ENCODE results near the gene SLC22A14.

DNA sequence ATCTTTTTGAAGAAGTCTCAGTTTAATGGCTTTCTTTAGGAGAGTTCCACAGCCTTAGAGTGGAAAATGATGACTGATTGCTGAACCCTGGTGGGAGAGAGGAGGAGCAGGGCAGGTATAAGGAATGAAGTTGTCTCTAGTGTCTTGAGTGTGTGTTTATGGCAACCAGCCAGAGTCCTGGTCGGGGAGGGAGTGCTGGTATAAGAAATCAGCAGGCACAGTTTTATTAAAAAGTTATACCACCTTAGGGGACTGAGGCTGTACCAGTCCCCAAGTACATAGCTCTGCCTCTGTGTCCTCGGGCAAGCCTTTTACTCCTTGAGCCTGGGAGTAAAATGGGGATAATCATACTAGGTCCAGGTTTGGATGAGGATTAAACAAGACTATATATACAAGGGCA is 29.8 kb downstream of the SLC22A14 start:
- TF ChIP-seq CBFB (CRISPR knock-in tag; IDR thresholded peaks at IDR 0.05; ENCODE audit: low read depth) (no peak), CTCF (IDR thresholded peaks at IDR 0.05) (no peak), ATF1 (CRISPR knock-in tag; IDR thresholded peaks at IDR 0.05) (no peak), ZBTB21 (CRISPR knock-in tag; IDR thresholded peaks at IDR 0.05; ENCODE audit: borderline replicate concordance) (no peak), MXD4 (CRISPR knock-in tag; IDR thresholded peaks at IDR 0.05; ENCODE audit: borderline replicate concordance) (no peak), ELF4 (CRISPR knock-in tag; IDR thresholded peaks at IDR 0.05; ENCODE audit: low read depth) (no peak), TCF7 (CRISPR knock-in tag; IDR thresholded peaks at IDR 0.05; ENCODE audit: low read depth) (no peak), MYBL2 (CRISPR knock-in tag; IDR thresholded peaks at IDR 0.05) (no peak), FOXJ3 (CRISPR knock-in tag; IDR thresholded peaks at IDR 0.05; ENCODE audit: borderline replicate concordance) (no peak), NR1H2 (CRISPR knock-in tag; IDR thresholded peaks at IDR 0.05) (no peak), NR3C1 (CRISPR knock-in tag; conservative IDR thresholded peaks at IDR 0.05; ENCODE audit: low read depth) (no peak)
- TF ChIP-seq, protein P1, sequence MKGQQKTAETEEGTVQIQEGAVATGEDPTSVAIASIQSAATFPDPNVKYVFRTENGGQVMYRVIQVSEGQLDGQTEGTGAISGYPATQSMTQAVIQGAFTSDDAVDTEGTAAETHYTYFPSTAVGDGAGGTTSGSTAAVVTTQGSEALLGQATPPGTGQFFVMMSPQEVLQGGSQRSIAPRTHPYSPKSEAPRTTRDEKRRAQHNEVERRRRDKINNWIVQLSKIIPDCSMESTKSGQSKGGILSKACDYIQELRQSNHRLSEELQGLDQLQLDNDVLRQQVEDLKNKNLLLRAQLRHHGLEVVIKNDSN (CRISPR knock-in tag; IDR thresholded peaks at IDR 0.05), result no peak
- TF ChIP-seq, protein P2, sequence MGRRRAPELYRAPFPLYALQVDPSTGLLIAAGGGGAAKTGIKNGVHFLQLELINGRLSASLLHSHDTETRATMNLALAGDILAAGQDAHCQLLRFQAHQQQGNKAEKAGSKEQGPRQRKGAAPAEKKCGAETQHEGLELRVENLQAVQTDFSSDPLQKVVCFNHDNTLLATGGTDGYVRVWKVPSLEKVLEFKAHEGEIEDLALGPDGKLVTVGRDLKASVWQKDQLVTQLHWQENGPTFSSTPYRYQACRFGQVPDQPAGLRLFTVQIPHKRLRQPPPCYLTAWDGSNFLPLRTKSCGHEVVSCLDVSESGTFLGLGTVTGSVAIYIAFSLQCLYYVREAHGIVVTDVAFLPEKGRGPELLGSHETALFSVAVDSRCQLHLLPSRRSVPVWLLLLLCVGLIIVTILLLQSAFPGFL (CRISPR knock-in tag; IDR thresholded peaks at IDR 0.05; ENCODE audit: borderline replicate concordance), result no peak
- TF ChIP-seq, protein P3, sequence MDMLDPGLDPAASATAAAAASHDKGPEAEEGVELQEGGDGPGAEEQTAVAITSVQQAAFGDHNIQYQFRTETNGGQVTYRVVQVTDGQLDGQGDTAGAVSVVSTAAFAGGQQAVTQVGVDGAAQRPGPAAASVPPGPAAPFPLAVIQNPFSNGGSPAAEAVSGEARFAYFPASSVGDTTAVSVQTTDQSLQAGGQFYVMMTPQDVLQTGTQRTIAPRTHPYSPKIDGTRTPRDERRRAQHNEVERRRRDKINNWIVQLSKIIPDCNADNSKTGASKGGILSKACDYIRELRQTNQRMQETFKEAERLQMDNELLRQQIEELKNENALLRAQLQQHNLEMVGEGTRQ (CRISPR knock-in tag; IDR thresholded peaks at IDR 0.05), result no peak
